Type B pancreatic cell (in vitro differentiated cells): ENCODE results near the gene IFIT5. TPM values are rescaled to one million over a fixed set of nuclear protein-coding genes. Genes with fewer than 3 reads are reported as not detected.

ENCODE experiments used
- DNase-seq: peaks from one replicate; pipeline ENCODE4 v3.0.0; 2021; ENCODE audit warnings: mixed read lengths; ENCODE audit not compliant: unreplicated experiment; ENCODE audit errors: extremely low spot score
- H3K27ac Mint-ChIP-seq: 2 replicates; pipeline ENCODE4 v1.8.0; 2021; ENCODE audit warnings: mild to moderate bottlenecking, mixed read lengths
- H3K27me3 Mint-ChIP-seq: 2 replicates; pipeline ENCODE4 v1.8.0; 2021; ENCODE audit warnings: mixed read lengths
- H3K36me3 Mint-ChIP-seq: 2 replicates; pipeline ENCODE4 v1.8.0; 2021; ENCODE audit warnings: mixed read lengths
- H3K4me1 Mint-ChIP-seq: one replicate; pipeline ENCODE4 v1.8.0; 2021; ENCODE audit warnings: mixed read lengths; ENCODE audit not compliant: unreplicated experiment
- H3K4me3 Mint-ChIP-seq: 2 replicates; pipeline ENCODE4 v1.8.0; 2021; ENCODE audit warnings: mild to moderate bottlenecking, mixed read lengths
- H3K9me3 Mint-ChIP-seq: 2 replicates; pipeline ENCODE4 v1.8.0; 2021; ENCODE audit warnings: mixed read lengths
- total RNA-seq: library from RNA; stranded (reverse); gene quantifications from 2 replicates; pipeline ENCODE4 v1.2.1, GENCODE V29; 2021; ENCODE audit warnings: low replicate concordance
- TF ChIP-seq, protein P1 (sequence below): fragments of 200-600 bp; sonication (generic); conservative IDR thresholded peaks from 2 replicates; pipeline ENCODE4 v1.5.0; 2021; ENCODE audit warnings: antibody characterized with exemption, mild to moderate bottlenecking

The IFIT5 gene
- total RNA-seq, 1 donor from 2014 or later, result 11.0 TPM

DNA sequence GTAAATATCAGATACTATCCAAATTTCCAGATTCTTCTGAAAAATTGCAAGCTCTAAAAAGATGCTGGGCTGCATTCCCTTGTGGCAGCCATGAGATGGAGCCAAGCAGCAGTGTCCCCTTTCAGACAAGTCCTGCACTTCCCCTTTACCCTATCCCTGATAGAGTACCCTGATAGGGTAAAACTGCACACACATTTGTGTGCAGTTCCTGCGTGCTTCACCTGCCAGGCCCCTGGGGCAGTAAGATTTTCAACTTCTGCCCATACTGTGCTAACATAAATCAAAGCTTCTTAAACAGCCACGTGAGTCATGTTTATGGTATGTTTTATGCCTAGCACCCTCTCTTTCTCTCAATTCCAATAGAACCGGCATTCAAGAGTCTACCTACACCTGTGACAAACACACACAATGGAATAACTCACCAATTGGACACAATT lies 52.2 kb downstream of the IFIT5 start:
- no peaks in the 10 kb centered on the region for H3K9me3 Mint-ChIP-seq
- peaks cover 13% of the 10 kb centered on the region for H3K4me1 Mint-ChIP-seq
- peak overlapping the region; percentile 70 for H3K27ac Mint-ChIP-seq

DNA sequence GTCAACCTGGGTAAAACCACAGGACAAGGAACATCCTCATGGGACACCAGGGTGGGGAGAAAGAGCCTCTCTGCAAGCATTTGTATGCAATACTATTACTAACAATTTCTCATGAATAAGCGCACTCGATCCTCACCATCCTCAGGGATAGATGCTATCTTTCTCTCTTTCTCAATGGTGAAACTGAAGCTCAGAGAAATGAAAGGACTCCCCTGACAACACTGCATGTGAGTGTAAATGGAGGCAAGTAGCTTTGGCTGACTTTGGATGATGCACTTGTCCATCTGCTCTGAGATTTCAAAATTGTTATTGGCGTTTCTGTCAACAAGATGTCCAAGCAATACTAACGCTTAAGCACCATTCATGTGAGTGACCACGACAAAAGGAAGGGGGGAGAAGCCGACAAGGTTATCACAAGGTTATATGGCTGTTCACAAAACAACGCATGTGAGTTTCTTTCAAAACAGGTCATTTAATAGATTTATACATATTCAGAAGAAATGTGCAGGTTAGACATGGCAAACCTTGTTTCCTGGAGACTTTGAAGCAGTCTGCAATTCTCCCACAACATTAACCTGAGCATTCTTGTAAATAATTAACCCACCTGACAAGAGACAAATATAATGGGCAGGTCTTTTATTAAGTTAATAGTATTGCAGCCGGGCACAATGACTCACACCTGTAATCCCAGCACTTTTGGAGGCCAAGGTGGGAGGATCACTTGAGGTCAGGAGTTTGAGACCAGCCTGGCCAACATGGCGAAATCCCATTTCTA lies 54.0 kb downstream of the IFIT5 start:
- Mint-ChIP-seq H3K4me1 (peaks cover 13% of the 10 kb centered on the region), H3K27ac (peak overlapping the region; percentile 30), H3K9me3 (no peaks in the 10 kb centered on the region), H3K4me3 (peak overlapping the region; percentile 35), H3K36me3 (no peaks in the 10 kb centered on the region), H3K27me3 (no peaks in the 10 kb centered on the region)
- DNase-seq, result no peak
- TF ChIP-seq, protein P1, sequence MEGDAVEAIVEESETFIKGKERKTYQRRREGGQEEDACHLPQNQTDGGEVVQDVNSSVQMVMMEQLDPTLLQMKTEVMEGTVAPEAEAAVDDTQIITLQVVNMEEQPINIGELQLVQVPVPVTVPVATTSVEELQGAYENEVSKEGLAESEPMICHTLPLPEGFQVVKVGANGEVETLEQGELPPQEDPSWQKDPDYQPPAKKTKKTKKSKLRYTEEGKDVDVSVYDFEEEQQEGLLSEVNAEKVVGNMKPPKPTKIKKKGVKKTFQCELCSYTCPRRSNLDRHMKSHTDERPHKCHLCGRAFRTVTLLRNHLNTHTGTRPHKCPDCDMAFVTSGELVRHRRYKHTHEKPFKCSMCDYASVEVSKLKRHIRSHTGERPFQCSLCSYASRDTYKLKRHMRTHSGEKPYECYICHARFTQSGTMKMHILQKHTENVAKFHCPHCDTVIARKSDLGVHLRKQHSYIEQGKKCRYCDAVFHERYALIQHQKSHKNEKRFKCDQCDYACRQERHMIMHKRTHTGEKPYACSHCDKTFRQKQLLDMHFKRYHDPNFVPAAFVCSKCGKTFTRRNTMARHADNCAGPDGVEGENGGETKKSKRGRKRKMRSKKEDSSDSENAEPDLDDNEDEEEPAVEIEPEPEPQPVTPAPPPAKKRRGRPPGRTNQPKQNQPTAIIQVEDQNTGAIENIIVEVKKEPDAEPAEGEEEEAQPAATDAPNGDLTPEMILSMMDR, result no peak

More for the DNA sequence above, 52.2 kb downstream of the IFIT5 start:
- H3K4me3 Mint-ChIP-seq, result no peak overlapping the region
- H3K27me3 Mint-ChIP-seq, result no peaks in the 10 kb centered on the region
- TF ChIP-seq, protein P1, result peak; percentile 62
- no peak for DNase-seq
- no peaks in the 10 kb centered on the region for H3K36me3 Mint-ChIP-seq

DNA sequence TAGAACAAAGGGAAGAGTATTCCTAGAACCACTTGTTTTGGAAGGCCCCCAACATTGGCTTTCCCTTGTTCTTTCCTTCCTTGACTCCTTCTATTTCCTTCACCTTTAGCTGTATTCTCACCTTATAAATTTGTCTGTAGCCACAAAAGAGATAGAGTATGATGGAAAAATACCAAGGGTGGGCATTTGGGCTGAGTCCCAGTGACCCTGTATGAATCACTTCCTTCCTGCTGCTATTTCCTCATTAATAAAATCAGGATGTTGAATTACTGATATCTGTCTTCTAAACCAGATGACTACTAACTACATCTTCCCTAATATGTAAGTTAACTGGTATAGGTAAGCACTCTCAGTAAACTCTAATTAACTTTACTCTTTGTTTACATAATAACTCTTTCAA lies 55.1 kb downstream of the IFIT5 start:
- no peaks in the 10 kb centered on the region for H3K9me3 Mint-ChIP-seq
- TF ChIP-seq, protein P1, result no peak
- no peak overlapping the region for H3K27ac Mint-ChIP-seq
- no peaks in the 10 kb centered on the region for H3K36me3 Mint-ChIP-seq
- H3K4me1 Mint-ChIP-seq, result peaks cover 13% of the 10 kb centered on the region
- DNase-seq, result no peak
- H3K27me3 Mint-ChIP-seq, result no peaks in the 10 kb centered on the region
- H3K4me3 Mint-ChIP-seq, result no peak overlapping the region

Other genes with a start within 250 kb of the IFIT5 start
- gene CH25H, start 207.3 kb upstream of the IFIT5 start, total RNA-seq, result 0.43 and 0.70 TPM in 2 replicates
- 26.9 and 46.4 TPM in 2 replicates for gene LIPA, start 162.8 kb upstream of the IFIT5 start, total RNA-seq
- 1.3 and 1.4 TPM in 2 replicates for gene IFIT2, start 112.5 kb upstream of the IFIT5 start, total RNA-seq
- 4.9 and 9.4 TPM in 2 replicates for gene IFIT3, start 86.6 kb upstream of the IFIT5 start, total RNA-seq
- not detected in 2 replicates for gene IFIT1B, start 36.5 kb upstream of the IFIT5 start, total RNA-seq
- 4.4 and 6.0 TPM in 2 replicates for gene IFIT1, start 21.9 kb upstream of the IFIT5 start, total RNA-seq
- 3.7 and 7.8 TPM in 2 replicates for gene SLC16A12, start 121.0 kb downstream of the IFIT5 start, total RNA-seq
- 32.5 and 33.5 TPM in 2 replicates for gene PANK1, start 230.7 kb downstream of the IFIT5 start, total RNA-seq